HepG2 (cell line): ENCODE data around the gene CAPS. TPM values are rescaled to one million over a fixed set of nuclear protein-coding genes. Genes with fewer than 3 reads are reported as not detected.

ENCODE experiments used
- ATAC-seq: fragments of 200-7000 bp; cut with Tn5 transposase; 3 replicates; pipeline ENCODE4 v1.9.1; 2020; ENCODE audit warnings: mild to moderate bottlenecking, moderate library complexity
- BruUV-seq: library from RNA; stranded (reverse); fragments of 400-500 nt; replicated peaks from 2 replicates; lab custom pipeline; 2021; lab: Mats Ljungman, UMichigan
- CTCF ChIA-PET: fragments of 300-600 bp; formaldehyde crosslinking; extraction: SDS; loops from one replicate; lab custom pipeline; 2021; ENCODE audit warnings: low total read pairs, inconsistent platforms, low intra/inter-chr PET ratio; lab: Yijun Ruan, JAX
- POLR2A ChIA-PET: fragments of 350-600 bp; sonication (Branson Sonifier 250); formaldehyde crosslinking; loops from one replicate; lab custom pipeline; 2020; ENCODE audit warnings: antibody characterized with exemption, inconsistent platforms; lab: Yijun Ruan, JAX
- DNase-seq: peaks from one replicate; pipeline ENCODE4 v3.0.0-alpha.2; 2015; ENCODE audit warnings: low spot score
- FAIRE-seq: peaks from 3 replicates; lab custom pipeline; 2011; peaks lifted over from hg19 to GRCh38; lab: Jason Lieb, UNC
- H2AFZ ChIP-seq: one replicate; pipeline ENCODE4 v1.6.1; 2011; ENCODE audit warnings: low read length, inconsistent platforms
- H3K27ac ChIP-seq: fragments of 300-600 bp; 3 replicates; pipeline ENCODE4 v1.8.0; 2011; ENCODE audit warnings: mixed run types, mild to moderate bottlenecking, mixed read lengths, low read length, inconsistent platforms; ENCODE audit not compliant: insufficient read depth; ENCODE audit errors: extremely low read length
- H3K27me3 ChIP-seq, 2 experiments: fragments of 200-600 bp in 1 of 2; 2 replicates in 1 of 2; 3 replicates in 1 of 2; pipeline versions ENCODE4 v1.6.0 to v1.8.0; 2011; ENCODE audit warnings: low read length in 2 of 2, mild to moderate bottlenecking in 2 of 2, moderate library complexity in 2 of 2, inconsistent platforms in 1 of 2; ENCODE audit not compliant: insufficient read depth in 2 of 2, control insufficient read depth in 1 of 2
- H3K36me3 ChIP-seq, 2 experiments: fragments of 200-600 bp in 1 of 2; replicated peaks in 1 of 2; 2 replicates in 1 of 2; 3 replicates in 1 of 2; pipeline versions ENCODE4 v1.5.1 to v1.8.0; 2011; ENCODE audit warnings: low read length in 2 of 2, inconsistent platforms in 1 of 2; ENCODE audit not compliant: insufficient read depth in 2 of 2, control insufficient read depth in 1 of 2
- H3K4me1 ChIP-seq: 2 replicates; pipeline ENCODE4 v1.5.1; 2012; ENCODE audit warnings: low read length, inconsistent platforms; ENCODE audit not compliant: insufficient read depth
- H3K4me2 ChIP-seq: 2 replicates; pipeline ENCODE4 v1.6.0; 2011; ENCODE audit warnings: low read depth, low read length, inconsistent platforms
- H3K4me3 ChIP-seq, 3 experiments: fragments of 200-600 bp in 1 of 3; sonication (generic), shearing (Covaris generic) in 1 of 3; replicated peaks in 1 of 3; 2 replicates each; pipeline ENCODE4 v1.5.1; 2011 to 2016; ENCODE audit warnings: low read length in 3 of 3, inconsistent platforms in 2 of 3, low read depth in 2 of 3, mild to moderate bottlenecking in 2 of 3, control low read depth in 1 of 3, mixed read lengths in 1 of 3; ENCODE audit not compliant: insufficient read depth in 1 of 3
- H3K79me2 ChIP-seq: one replicate; pipeline ENCODE4 v1.6.1; 2011; ENCODE audit warnings: low read length, inconsistent platforms; ENCODE audit not compliant: insufficient read depth
- H3K9ac ChIP-seq: 2 replicates; pipeline ENCODE4 v1.6.0; 2011; ENCODE audit warnings: mild to moderate bottlenecking, low read depth, low read length, inconsistent platforms; ENCODE audit not compliant: insufficient read depth
- H3K9me3 ChIP-seq: 2 replicates; pipeline ENCODE4 v1.5.1; 2012; ENCODE audit warnings: mild to moderate bottlenecking, low read length
- H4K20me1 ChIP-seq: 2 replicates; pipeline ENCODE4 v1.6.0; 2011; ENCODE audit warnings: inconsistent platforms, mild to moderate bottlenecking, low read length, moderate library complexity; ENCODE audit not compliant: insufficient read depth
- AGO2 ChIP-seq: fragments of 200-400 bp; formaldehyde crosslinking; optimal IDR thresholded peaks from 2 replicates; pipeline ENCODE3; 2017; ENCODE audit warnings: mild to moderate bottlenecking, low read depth, low read length, moderate library complexity
- AKAP8 ChIP-seq: sonication (generic); formaldehyde crosslinking; IDR thresholded peaks from 2 replicates; pipeline ENCODE4 v1.5.1; 2020; ENCODE audit warnings: mild to moderate bottlenecking, missing genetic modification reagents
- ATRX ChIP-seq: sonication (generic); formaldehyde crosslinking; IDR thresholded peaks from 2 replicates; pipeline ENCODE4 v1.4.0; 2020; ENCODE audit warnings: missing genetic modification reagents, borderline replicate concordance
- CREB1 ChIP-seq, 2 experiments: fragments of 450-650 bp in 1 of 2; IDR thresholded peaks; 2 replicates each; pipeline ENCODE4 v1.6.1; 2016 to 2017; ENCODE audit warnings: control low read depth in 1 of 2, mild to moderate bottlenecking in 1 of 2, missing compliant biosample characterization in 1 of 2, missing genetic modification characterization in 1 of 2
- ELF3 ChIP-seq: IDR thresholded peaks from 2 replicates; pipeline ENCODE4 v1.6.1; 2016; ENCODE audit warnings: missing genetic modification reagents, missing compliant biosample characterization
- GTF3A ChIP-seq: sonication (generic); formaldehyde crosslinking; conservative IDR thresholded peaks from 2 replicates; pipeline ENCODE4 v1.4.0; 2020; ENCODE audit warnings: mild to moderate bottlenecking, missing genetic modification reagents
- MYC ChIP-seq: sonication (generic); formaldehyde crosslinking; IDR thresholded peaks from 2 replicates; pipeline ENCODE4 v1.9.0; 2021; ENCODE audit warnings: missing genetic modification reagents, borderline replicate concordance
- RBM22 ChIP-seq: fragments of 200-400 bp; formaldehyde crosslinking; optimal IDR thresholded peaks from 2 replicates; pipeline ENCODE3; 2017; ENCODE audit warnings: mild to moderate bottlenecking, low read length, moderate library complexity
- ZBED4 ChIP-seq: sonication (generic); formaldehyde crosslinking; IDR thresholded peaks from 2 replicates; pipeline ENCODE4 v1.4.0; 2020; ENCODE audit warnings: missing genetic modification reagents, borderline replicate concordance
- ZNF121 ChIP-seq: sonication (generic); formaldehyde crosslinking; IDR thresholded peaks from 2 replicates; pipeline ENCODE4 v1.5.0; 2020; ENCODE audit warnings: mild to moderate bottlenecking, missing genetic modification reagents
- ZNF619 ChIP-seq: sonication (generic); formaldehyde crosslinking; IDR thresholded peaks from 2 replicates; pipeline ENCODE4 v1.4.0; 2020; ENCODE audit warnings: mild to moderate bottlenecking, missing genetic modification reagents
- ZNF724P ChIP-seq: sonication (generic); formaldehyde crosslinking; IDR thresholded peaks from 2 replicates; pipeline ENCODE4 v1.8.0; 2022; ENCODE audit warnings: missing genetic modification reagents, borderline replicate concordance
- ZNF839 ChIP-seq: sonication (generic); formaldehyde crosslinking; IDR thresholded peaks from 2 replicates; pipeline ENCODE4 v1.4.0; 2020; ENCODE audit warnings: missing genetic modification reagents, mild to moderate bottlenecking, borderline replicate concordance
- WGBS: methylation state at CpG from one replicate; pipeline ENCODE4 v1.1.6; 2017; ENCODE audit warnings: low lambda C conversion rate; 5-methylcytosine and 5-hydroxymethylcytosine counted together
- in situ Hi-C: cut with HindIII; loops from 2 replicates; pipeline ENCODE4 v1.10.0; 2017; ENCODE audit warnings: low pct_unique_long_range_greater_than_20kb; ENCODE audit not compliant: extremely low pct_ligation_motif_present
- intact Hi-C: fragments of 100-400 bp; cut with micrococcal nuclease; formaldehyde crosslinking; loops from one replicate; pipeline ENCODE4 v1.10.0; 2022; ENCODE audit not compliant: unreplicated experiment
- polyA plus RNA-seq, 8 experiments: library from polyadenylated mRNA; depleted of rRNA in 3 of 8; stranded (reverse) in 7 of 8; unstranded in 1 of 8; fragments of >200 nt; fragmentation: Illumina TruSeq in 4 of 8; extraction: Trizol in 4 of 8; gene quantifications; 2 replicates each; pipeline versions ENCODE4 v1.2.1 to v1.2.3, GENCODE V29; 2011 to 2016; ENCODE audit warnings: low read depth in 4 of 8, missing spikeins in 1 of 8, mixed read lengths in 1 of 8; ENCODE audit not compliant: insufficient read depth in 1 of 8
- total RNA-seq, 5 experiments: library from RNA; depleted of rRNA; stranded (reverse); fragments of >200 nt; fragmentation: Illumina TruSeq; extraction: Trizol; gene quantifications; 2 replicates each; pipeline ENCODE4 v1.2.3, GENCODE V29; 2016; ENCODE audit warnings: low read depth in 1 of 5
- TF ChIP-seq, protein P1 (sequence below): IDR thresholded peaks from 2 replicates; pipeline ENCODE4 v1.6.1; 2012; ENCODE audit warnings: low read depth, low read length, improper control_type of control experiment

The CAPS gene
- total and polyA plus RNA-seq, 2 of the 13 experiments (the other 11 are each of a cell fraction or from before 2014, with no cell fraction given) = 3.1 TPM

DNA sequence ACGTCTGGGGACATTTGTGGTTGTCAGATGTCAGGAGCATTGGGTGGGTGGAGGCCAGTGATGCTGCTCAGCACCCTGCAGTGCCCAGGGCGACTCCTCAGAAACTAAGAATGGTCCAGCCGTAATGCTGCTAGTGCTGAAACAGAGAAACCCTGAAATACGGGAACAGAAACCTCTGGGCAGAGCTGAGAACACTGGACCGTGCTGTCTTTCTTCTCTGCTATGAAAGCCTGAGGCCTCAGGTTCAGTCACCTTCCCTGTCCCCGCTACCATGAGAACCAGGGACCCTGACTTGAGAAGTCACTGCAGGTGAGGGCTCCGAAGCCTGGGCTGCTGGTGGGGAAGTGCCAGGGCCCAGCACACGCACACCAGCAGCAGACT, 13.4 kb downstream of the CAPS start (continued):
- no peak for TF ChIP-seq ELF3 (CRISPR knock-in tag)
- no peak for TF ChIP-seq ATRX (CRISPR knock-in tag)
- no peak for TF ChIP-seq CREB1 (IDR thresholded peaks at IDR 0.05)
- TF ChIP-seq CREB1 (CRISPR knock-in tag; IDR thresholded peaks at IDR 0.05) = no peak
- no peak for TF ChIP-seq ZNF121
- TF ChIP-seq, protein P1, sequence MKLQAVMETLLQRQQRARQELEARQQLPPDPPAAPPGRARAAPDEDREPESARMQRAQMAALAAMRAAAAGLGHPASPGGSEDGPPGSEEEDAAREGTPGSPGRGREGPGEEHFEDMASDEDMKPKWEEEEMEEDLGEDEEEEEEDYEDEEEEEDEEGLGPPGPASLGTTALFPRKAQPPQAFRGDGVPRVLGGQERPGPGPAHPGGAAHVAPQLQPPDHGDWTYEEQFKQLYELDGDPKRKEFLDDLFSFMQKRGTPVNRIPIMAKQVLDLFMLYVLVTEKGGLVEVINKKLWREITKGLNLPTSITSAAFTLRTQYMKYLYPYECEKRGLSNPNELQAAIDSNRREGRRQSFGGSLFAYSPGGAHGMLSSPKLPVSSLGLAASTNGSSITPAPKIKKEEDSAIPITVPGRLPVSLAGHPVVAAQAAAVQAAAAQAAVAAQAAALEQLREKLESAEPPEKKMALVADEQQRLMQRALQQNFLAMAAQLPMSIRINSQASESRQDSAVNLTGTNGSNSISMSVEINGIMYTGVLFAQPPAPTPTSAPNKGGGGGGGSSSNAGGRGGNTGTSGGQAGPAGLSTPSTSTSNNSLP = no peak
- no peak for TF ChIP-seq ZNF619

DNA sequence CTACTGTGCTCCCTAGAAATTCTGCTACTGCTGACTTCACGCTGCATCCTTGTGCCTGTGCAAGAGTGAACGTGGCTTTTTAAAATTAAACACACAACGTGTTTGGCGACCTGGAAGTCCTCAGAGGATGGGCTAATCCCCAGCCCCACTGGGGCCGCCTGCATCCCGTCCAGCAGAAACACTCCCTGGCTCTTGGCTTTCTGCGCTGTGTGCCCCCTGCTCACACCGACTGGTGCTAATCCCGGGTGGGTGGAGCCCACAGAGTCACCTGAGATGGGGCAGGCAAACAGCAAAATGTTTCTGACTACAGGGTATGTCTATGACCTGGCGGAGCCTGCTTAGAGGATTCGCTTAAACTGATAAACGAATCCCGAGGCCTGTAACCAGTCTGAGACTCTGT, 15.1 kb downstream of the CAPS start:
- no peak for ATAC-seq
- WGBS = 93% methylated on average over 12 of the region's 13 CpGs
- Histone ChIP-seq H3K27me3 (no peaks in the 10 kb centered on the region; a peak in 1 of 5 replicates), H3K27ac (no peak overlapping the region), H3K79me2 (peaks cover 2% of the 10 kb centered on the region), H3K9me3 (no peaks in the 10 kb centered on the region), H3K36me3 (peaks cover 62 to 96% of the 10 kb centered on the region in 2 experiments), H2AFZ (no peak overlapping the region), H3K4me1 (no peaks in the 10 kb centered on the region), H4K20me1 (peaks cover 7% of the 10 kb centered on the region; the same call in 1 of the 2 replicates), H3K4me2 (no peak overlapping the region), H3K4me3 (no peak overlapping the region), H3K9ac (no peak overlapping the region)
- intact Hi-C loops (no loop called here), in situ Hi-C loops (no loop called here)
- no peak for TF ChIP-seq ZBED4 (CRISPR knock-in tag)
- no peak for TF ChIP-seq ZNF839 (CRISPR knock-in tag)
- TF ChIP-seq AGO2 = peak; percentile 52
- no peak for TF ChIP-seq ZNF724P (CRISPR knock-in tag)
- no peak for TF ChIP-seq GTF3A (CRISPR knock-in tag)
- TF ChIP-seq AKAP8 = no peak
- no peak for TF ChIP-seq MYC (CRISPR knock-in tag)
- TF ChIP-seq RBM22 = peak; percentile 47
- DNase-seq = no peak
- POLR2A ChIA-PET = no interaction called here
- BruUV-seq = no TSS peak
- CTCF ChIA-PET = no interaction called here
- no peak for FAIRE-seq
